GM06990 (cell line): ENCODE measurements around the gene TMEM223.

Source experiments
- DNase-seq: peaks from one replicate; pipeline ENCODE4 v3.0.0-alpha.2; 2011; ENCODE audit not compliant: insufficient read length; ENCODE audit errors: extremely low read depth
- H3K27me3 ChIP-seq: replicated peaks from 2 replicates; pipeline ENCODE4 v1.6.0; 2011; ENCODE audit warnings: low read length; ENCODE audit not compliant: control insufficient read depth, insufficient read depth
- H3K36me3 ChIP-seq: 2 replicates; pipeline ENCODE4 v1.5.1; 2011; ENCODE audit warnings: low read length; ENCODE audit not compliant: control insufficient read depth, insufficient read depth
- H3K4me3 ChIP-seq: replicated peaks from 2 replicates; pipeline ENCODE4 v1.5.1; 2011; ENCODE audit warnings: low read depth, mild to moderate bottlenecking, control low read depth, low read length
- CTCF ChIP-seq: IDR thresholded peaks from 2 replicates; pipeline ENCODE4 v1.5.1; 2011; ENCODE audit warnings: low read length, control low read depth, mild to moderate bottlenecking, inconsistent platforms; ENCODE audit not compliant: insufficient read depth, poor library complexity, severe bottlenecking

Gene TMEM223

GRCh38 chr11:62782753-62783152 is 9.1 kb downstream of the TMEM223 start:
- no peak overlapping the region for H3K4me3 ChIP-seq
- no peaks in the 10 kb centered on the region for H3K27me3 ChIP-seq
- peaks cover 12% of the 10 kb centered on the region for H3K36me3 ChIP-seq
- no peak for DNase-seq
- no peak for TF ChIP-seq CTCF

- Histone ChIP-seq H3K4me3 (no peak overlapping the region), H3K36me3 (peaks cover 17% of the 10 kb centered on the region), H3K27me3 (no peaks in the 10 kb centered on the region)
- no peak for DNase-seq
- no peak for TF ChIP-seq CTCF
Measured at GRCh38 chr11:62778441-62778840, 13.4 kb downstream of the TMEM223 start.

GRCh38 chr11:62777389-62777788 is 14.4 kb downstream of the TMEM223 start:
- no peak for TF ChIP-seq CTCF
- no peak for DNase-seq
- peaks cover 17% of the 10 kb centered on the region for H3K36me3 ChIP-seq

GRCh38 chr11:62775646-62776045 is 16.2 kb downstream of the TMEM223 start:
- no peak for TF ChIP-seq CTCF
- H3K36me3 ChIP-seq, result peaks cover 12% of the 10 kb centered on the region
- no peak for DNase-seq
- no peak overlapping the region for H3K4me3 ChIP-seq
- no peaks in the 10 kb centered on the region for H3K27me3 ChIP-seq

More at GRCh38 chr11:62777389-62777788, 14.4 kb downstream of the TMEM223 start:
- Histone ChIP-seq H3K4me3 (no peak overlapping the region), H3K27me3 (no peaks in the 10 kb centered on the region)

- no peak overlapping the region for H3K4me3 ChIP-seq
- DNase-seq, result no peak
- no peak for TF ChIP-seq CTCF
- no peaks in the 10 kb centered on the region for H3K27me3 ChIP-seq
- peaks cover 12% of the 10 kb centered on the region for H3K36me3 ChIP-seq
Measured at GRCh38 chr11:62774407-62774806, 17.4 kb downstream of the TMEM223 start.
